ENCODE data around the gene PTPRA. TPM values are rescaled to one million over a fixed set of nuclear protein-coding genes. Genes with fewer than 3 reads are reported as not detected.

The PTPRA gene
- total and polyA plus RNA-seq, 2 donors (not counting 3 experiments of a cell fraction or from before 2014, with no cell fraction given), result 43.2 to 53.4 TPM

DNA sequence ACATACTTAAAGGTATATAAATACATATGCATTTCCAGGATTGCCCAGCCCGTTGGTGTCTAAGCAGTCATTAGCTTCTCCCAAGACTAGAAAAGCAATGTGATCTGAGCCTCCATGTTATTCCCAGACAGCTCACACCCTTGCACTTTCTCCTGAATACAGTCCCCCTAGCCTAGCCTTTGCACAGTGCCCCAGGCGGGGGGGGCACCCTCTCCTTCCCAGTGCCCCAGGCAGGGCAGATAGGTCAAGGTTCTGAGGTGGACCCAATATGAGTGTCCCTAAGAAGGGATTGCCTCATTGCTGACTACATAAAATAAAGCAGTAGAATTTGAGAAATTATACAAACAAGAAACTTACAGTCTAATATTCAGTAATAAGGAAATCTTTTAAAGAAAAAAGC is 154.7 kb downstream of the PTPRA start:
- Histone ChIP-seq H3K4me3 (replicated peaks in 1 of 3; ENCODE audit: insufficient read depth in 1 of 3, low read depth in 1 of 3, low read length in 3 of 3) (no peak overlapping the region), H3K36me3 (ENCODE audit: control insufficient read depth in 2 of 2, extremely low read depth in 1 of 2, insufficient read depth in 2 of 2, low read length in 2 of 2) (peaks cover 0 to 47% of the 10 kb centered on the region in 2 experiments), H2AFZ (ENCODE audit: low read depth, low read length) (no peak overlapping the region), H4K20me1 (replicated peaks; ENCODE audit: control insufficient read depth, extremely low read depth, insufficient read depth, low read length) (no peaks in the 10 kb centered on the region), H3K4me1 (ENCODE audit: control insufficient read depth, extremely low read depth, insufficient read depth, low read length) (no peaks in the 10 kb centered on the region), H3K9me1 (replicated peaks; ENCODE audit: control insufficient read depth, extremely low read depth, insufficient read depth, low read length) (no peaks in the 10 kb centered on the region), H3K79me2 (ENCODE audit: control insufficient read depth, insufficient read depth, low read length) (no peaks in the 10 kb centered on the region), H3K27me3 (ENCODE audit: control insufficient read depth in 2 of 2, insufficient read depth in 2 of 2, low read length in 2 of 2) (no peaks in the 10 kb centered on the region), H3K27ac (ENCODE audit: insufficient read depth, low read depth, low read length) (no peak overlapping the region), H3K9ac (replicated peaks; ENCODE audit: extremely low read depth, insufficient read depth, low read length) (no peak overlapping the region), H3K4me2 (ENCODE audit: insufficient read depth, low read length) (no peak overlapping the region), H3K9me3 (replicated peaks; ENCODE audit: control insufficient read depth, insufficient read depth, low read length) (no peaks in the 10 kb centered on the region)
- dilution Hi-C loops (cut with MboI; ENCODE audit: extremely low pct_ligation_motif_present, low sequenced_read_pairs), result no loop called here
- intact Hi-C loops (cut with micrococcal nuclease), result no loop called here
- CTCF ChIA-PET, result no interaction called here
- no peak for DNase-seq (ENCODE audit: low read depth, low spot score)
- no peak for TF ChIP-seq POLR2AphosphoS5 (IDR thresholded peaks at IDR 0.05; ENCODE audit: insufficient read depth, low read depth, low read length)
- no peak for TF ChIP-seq MAX (IDR thresholded peaks at IDR 0.05; ENCODE audit: insufficient read depth, insufficient read length)
- no peak for TF ChIP-seq FOS (IDR thresholded peaks at IDR 0.05; ENCODE audit: borderline replicate concordance, insufficient read depth, low read length)
- no peak for TF ChIP-seq POLR2A (IDR thresholded peaks at IDR 0.05; ENCODE audit: low read depth, low read length)
- TF ChIP-seq MYC (IDR thresholded peaks at IDR 0.05; ENCODE audit: low read depth, low read length), result no peak
- no peak for TF ChIP-seq GATA2 (IDR thresholded peaks at IDR 0.05; ENCODE audit: insufficient read depth, insufficient read length, low read depth, low read length)
- TF ChIP-seq EZH2 (IDR thresholded peaks at IDR 0.05; ENCODE audit: borderline replicate concordance, low read depth, low read length, severe bottlenecking), result no peak
- no peak for TF ChIP-seq JUN (IDR thresholded peaks at IDR 0.05; ENCODE audit: borderline replicate concordance, insufficient read depth, insufficient read length, low read depth)
- no peak for TF ChIP-seq CTCF (IDR thresholded peaks at IDR 0.05; ENCODE audit: extremely low read depth in 1 of 2, insufficient read depth in 1 of 2, low read depth in 1 of 2, low read length in 2 of 2)
- POLR2A ChIA-PET, result no interaction called here
- no TSS peak for BruUV-seq (replicated peaks)
- no peak for FAIRE-seq

Measured in endothelial cell of umbilical vein (primary cell).